IMR-90 (cell line): ENCODE measurements around the gene GSK3B.

Source experiments
- FOS ChIP-seq: fragments of 150-350 bp; IDR thresholded peaks from 2 replicates; pipeline ENCODE4 v1.6.1; 2016; ENCODE audit warnings: low read depth, low read length
- POLR2A ChIP-seq: IDR thresholded peaks from 2 replicates; pipeline ENCODE4 v1.6.1; 2012; ENCODE audit warnings: mild to moderate bottlenecking, low read depth, low read length
- SMC3 ChIP-seq: fragments of 150-350 bp; IDR thresholded peaks from 2 replicates; pipeline ENCODE4 v1.6.1; 2016; ENCODE audit warnings: low read depth, mild to moderate bottlenecking, antibody characterized with exemption, low read length, moderate library complexity
- TF ChIP-seq, protein P1 (sequence below): conservative IDR thresholded peaks from 2 replicates; pipeline ENCODE4 v1.5.1; 2012; ENCODE audit warnings: mild to moderate bottlenecking, low read depth, low read length, improper control_type of control experiment

DNA sequence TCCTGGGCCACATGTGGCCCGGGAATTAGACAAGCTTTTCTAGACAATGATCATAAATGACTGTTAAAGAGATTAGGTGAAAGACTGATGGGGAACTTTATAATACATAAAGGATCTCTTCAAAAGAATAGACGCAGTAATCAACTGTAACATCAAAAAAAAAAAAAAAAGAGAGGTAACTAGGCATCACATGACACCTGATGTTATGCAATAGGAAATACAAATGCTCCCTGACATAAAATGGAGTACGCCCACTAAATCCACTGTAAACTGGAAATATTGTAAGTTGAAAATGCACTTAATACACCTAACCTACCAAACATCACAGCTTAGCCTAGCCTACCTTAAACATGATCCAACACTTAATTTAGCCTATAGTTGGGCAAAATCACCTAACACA is 27.2 kb downstream of the GSK3B start:
- TF ChIP-seq, protein P1, sequence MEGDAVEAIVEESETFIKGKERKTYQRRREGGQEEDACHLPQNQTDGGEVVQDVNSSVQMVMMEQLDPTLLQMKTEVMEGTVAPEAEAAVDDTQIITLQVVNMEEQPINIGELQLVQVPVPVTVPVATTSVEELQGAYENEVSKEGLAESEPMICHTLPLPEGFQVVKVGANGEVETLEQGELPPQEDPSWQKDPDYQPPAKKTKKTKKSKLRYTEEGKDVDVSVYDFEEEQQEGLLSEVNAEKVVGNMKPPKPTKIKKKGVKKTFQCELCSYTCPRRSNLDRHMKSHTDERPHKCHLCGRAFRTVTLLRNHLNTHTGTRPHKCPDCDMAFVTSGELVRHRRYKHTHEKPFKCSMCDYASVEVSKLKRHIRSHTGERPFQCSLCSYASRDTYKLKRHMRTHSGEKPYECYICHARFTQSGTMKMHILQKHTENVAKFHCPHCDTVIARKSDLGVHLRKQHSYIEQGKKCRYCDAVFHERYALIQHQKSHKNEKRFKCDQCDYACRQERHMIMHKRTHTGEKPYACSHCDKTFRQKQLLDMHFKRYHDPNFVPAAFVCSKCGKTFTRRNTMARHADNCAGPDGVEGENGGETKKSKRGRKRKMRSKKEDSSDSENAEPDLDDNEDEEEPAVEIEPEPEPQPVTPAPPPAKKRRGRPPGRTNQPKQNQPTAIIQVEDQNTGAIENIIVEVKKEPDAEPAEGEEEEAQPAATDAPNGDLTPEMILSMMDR: no peak
- TF ChIP-seq SMC3 (no peak), FOS (no peak), POLR2A (no peak)
